Mesenchymal stem cell (in vitro differentiated cells and primary cell): ENCODE data around the gene USH2A.

Experiments
- DNase-seq: peaks from one replicate; pipeline ENCODE4 v3.0.0-alpha.2; 2013
- H2AFZ ChIP-seq: one replicate; pipeline ENCODE4 v1.6.1; 2013; ENCODE audit warnings: low read depth, mild to moderate bottlenecking, control low read depth, inconsistent platforms, low read length, moderate library complexity
- H2AK5ac ChIP-seq: 2 replicates; pipeline ENCODE4 v1.6.1; 2013; ENCODE audit warnings: low read length, moderate library complexity, mild to moderate bottlenecking, inconsistent platforms; ENCODE audit not compliant: severe bottlenecking
- H2BK120ac ChIP-seq: one replicate; pipeline ENCODE4 v1.6.1; 2013; ENCODE audit warnings: low read depth, mild to moderate bottlenecking, inconsistent platforms, low read length, moderate library complexity
- H2BK12ac ChIP-seq, 2 experiments: one replicate each; pipeline ENCODE4 v1.6.1; 2013; ENCODE audit warnings: inconsistent platforms in 2 of 2, low read length in 2 of 2, mild to moderate bottlenecking in 2 of 2, moderate library complexity in 2 of 2, control low read depth in 1 of 2
- H2BK15ac ChIP-seq: one replicate; pipeline ENCODE4 v1.6.1; 2013; ENCODE audit warnings: mild to moderate bottlenecking, low read depth, inconsistent platforms; ENCODE audit not compliant: poor library complexity, severe bottlenecking
- H2BK5ac ChIP-seq: 2 replicates; pipeline ENCODE4 v1.6.1; 2013; ENCODE audit warnings: low read depth, mild to moderate bottlenecking, low read length, control low read depth, inconsistent platforms; ENCODE audit not compliant: poor library complexity, severe bottlenecking
- H3K14ac ChIP-seq, 2 experiments: one replicate each; pipeline ENCODE4 v1.6.1; 2013; ENCODE audit warnings: inconsistent platforms in 2 of 2, low read length in 2 of 2, control low read depth in 1 of 2, mild to moderate bottlenecking in 1 of 2, moderate library complexity in 1 of 2
- H3K18ac ChIP-seq, 2 experiments: one replicate each; pipeline ENCODE4 v1.6.1; 2013; ENCODE audit warnings: inconsistent platforms in 2 of 2, low read length in 2 of 2, control low read depth in 1 of 2, low read depth in 1 of 2, mild to moderate bottlenecking in 1 of 2
- H3K23ac ChIP-seq, 2 experiments: one replicate each; pipeline ENCODE4 v1.6.1; 2013; ENCODE audit warnings: inconsistent platforms in 2 of 2, low read length in 2 of 2, mild to moderate bottlenecking in 2 of 2, moderate library complexity in 2 of 2, control low read depth in 1 of 2
- H3K27ac ChIP-seq: 2 replicates; pipeline ENCODE4 v1.5.1; 2013; ENCODE audit warnings: mild to moderate bottlenecking, moderate library complexity, low read length, control low read depth, inconsistent platforms; ENCODE audit not compliant: poor library complexity, severe bottlenecking
- H3K27me3 ChIP-seq, 2 experiments: 2 replicates each; pipeline versions ENCODE4 v1.6.1 to v1.7.0; 2013; ENCODE audit warnings: low read length in 2 of 2, mild to moderate bottlenecking in 2 of 2, moderate library complexity in 2 of 2, control low read depth in 1 of 2, inconsistent platforms in 1 of 2; ENCODE audit not compliant: control insufficient read depth in 1 of 2, insufficient read depth in 1 of 2
- H3K36me3 ChIP-seq, 2 experiments: 2 replicates each; pipeline versions ENCODE4 v1.6.1 to v1.7.0; 2013; ENCODE audit warnings: low read length in 2 of 2, control low read depth in 1 of 2, inconsistent platforms in 1 of 2, low read depth in 1 of 2, mild to moderate bottlenecking in 1 of 2; ENCODE audit not compliant: insufficient read depth in 2 of 2, control insufficient read depth in 1 of 2
- H3K4ac ChIP-seq, 2 experiments: one replicate each; pipeline ENCODE4 v1.6.1; 2013; ENCODE audit warnings: inconsistent platforms in 2 of 2, low read length in 2 of 2, mild to moderate bottlenecking in 2 of 2, moderate library complexity in 2 of 2, control low read depth in 1 of 2, low read depth in 1 of 2
- H3K4me1 ChIP-seq: 2 replicates; pipeline ENCODE4 v1.6.1; 2013; ENCODE audit warnings: low read depth, low read length, control low read depth; ENCODE audit not compliant: control insufficient read depth, insufficient read depth
- H3K4me2 ChIP-seq: 2 replicates; pipeline ENCODE4 v1.6.1; 2013; ENCODE audit warnings: low read length, mild to moderate bottlenecking, inconsistent platforms; ENCODE audit not compliant: poor library complexity, severe bottlenecking
- H3K4me3 ChIP-seq, 2 experiments: 2 replicates each; pipeline versions ENCODE4 v1.5.1 to v1.7.0; 2013; ENCODE audit warnings: low read length in 2 of 2, mild to moderate bottlenecking in 2 of 2, control low read depth in 1 of 2, low read depth in 1 of 2; ENCODE audit not compliant: insufficient read depth in 1 of 2
- H3K79me1 ChIP-seq: replicated peaks from 2 replicates; pipeline ENCODE4 v1.6.1; 2013; ENCODE audit warnings: mild to moderate bottlenecking, control low read depth, low read length, inconsistent platforms; ENCODE audit not compliant: poor library complexity, severe bottlenecking
- H3K9ac ChIP-seq: 2 replicates; pipeline ENCODE4 v1.7.0; 2013; ENCODE audit warnings: mild to moderate bottlenecking, low read length, moderate library complexity
- H3K9me3 ChIP-seq: 2 replicates; pipeline ENCODE4 v1.7.0; 2013; ENCODE audit warnings: mild to moderate bottlenecking, low read length; ENCODE audit not compliant: control insufficient read depth
- H4K8ac ChIP-seq: one replicate; pipeline ENCODE4 v1.6.1; 2013; ENCODE audit warnings: inconsistent platforms, mild to moderate bottlenecking, low read length, moderate library complexity
- H4K91ac ChIP-seq: one replicate; pipeline ENCODE4 v1.6.1; 2013; ENCODE audit warnings: mild to moderate bottlenecking, low read length, inconsistent platforms
- WGBS: methylation state at CpG from one replicate; pipeline ENCODE4 v1.1.7; 2013; ENCODE audit warnings: mixed read lengths; 5-methylcytosine and 5-hydroxymethylcytosine counted together

Gene USH2A

GRCh38 chr1:215895893-215896292 lies 527.4 kb downstream of the USH2A start:
- no peak overlapping the region for H3K27ac ChIP-seq
- WGBS, result no CpG with 5 or more reads among the region's 3 CpGs
- DNase-seq, result no peak

GRCh38 chr1:215895276-215895675 lies 528.0 kb downstream of the USH2A start:
- Histone ChIP-seq H4K91ac (no peak overlapping the region), H3K14ac (no peak overlapping the region), H3K36me3 (no peaks in the 10 kb centered on the region), H2BK12ac (no peak overlapping the region), H3K4me3 (no peak overlapping the region), H3K4me1 (no peaks in the 10 kb centered on the region), H3K27ac (no peak overlapping the region), H4K8ac (no peak overlapping the region), H3K4me2 (no peak overlapping the region), H3K4ac (no peak overlapping the region), H2BK15ac (no peak overlapping the region), H3K23ac (no peak overlapping the region), H3K18ac (no peak overlapping the region), H2AFZ (no peak overlapping the region), H3K27me3 (no peaks in the 10 kb centered on the region), H3K79me1 (no peaks in the 10 kb centered on the region), H3K9me3 (no peaks in the 10 kb centered on the region), H2BK120ac (no peak overlapping the region), H2AK5ac (no peak overlapping the region), H2BK5ac (no peak overlapping the region), H3K9ac (no peak overlapping the region)
- no peak for DNase-seq
- WGBS, result 67% methylated on average over 2 of the region's 2 CpGs

More at GRCh38 chr1:215895893-215896292, 527.4 kb downstream of the USH2A start:
- no peak overlapping the region for H3K9ac ChIP-seq
- H3K27me3 ChIP-seq, result no peaks in the 10 kb centered on the region
- no peaks in the 10 kb centered on the region for H3K36me3 ChIP-seq
- no peak overlapping the region for H2BK15ac ChIP-seq
- no peak overlapping the region for H2BK120ac ChIP-seq
- no peak overlapping the region for H2AK5ac ChIP-seq
- no peak overlapping the region for H2BK5ac ChIP-seq
- no peak overlapping the region for H3K4me3 ChIP-seq
- no peak overlapping the region for H3K18ac ChIP-seq
- H3K14ac ChIP-seq, result no peak overlapping the region
- no peaks in the 10 kb centered on the region for H3K9me3 ChIP-seq
- no peak overlapping the region for H2BK12ac ChIP-seq
- no peak overlapping the region for H3K4me2 ChIP-seq
- H3K4me1 ChIP-seq, result no peaks in the 10 kb centered on the region
- H2AFZ ChIP-seq, result no peak overlapping the region
- H3K4ac ChIP-seq, result no peak overlapping the region
- H4K8ac ChIP-seq, result no peak overlapping the region
- H4K91ac ChIP-seq, result no peak overlapping the region
- no peak overlapping the region for H3K23ac ChIP-seq
- no peaks in the 10 kb centered on the region for H3K79me1 ChIP-seq

- Histone ChIP-seq H3K79me1 (no peaks in the 10 kb centered on the region), H3K27ac (no peak overlapping the region), H2BK12ac (no peak overlapping the region), H3K27me3 (no peaks in the 10 kb centered on the region), H2AFZ (no peak overlapping the region), H4K91ac (no peak overlapping the region), H2BK120ac (no peak overlapping the region), H3K9ac (no peak overlapping the region), H3K23ac (no peak overlapping the region), H2BK5ac (no peak overlapping the region), H3K18ac (no peak overlapping the region), H2AK5ac (no peak overlapping the region), H3K4me1 (no peaks in the 10 kb centered on the region), H3K4me3 (no peak overlapping the region), H3K14ac (no peak overlapping the region), H3K36me3 (no peaks in the 10 kb centered on the region), H2BK15ac (no peak overlapping the region), H3K4me2 (no peak overlapping the region), H4K8ac (no peak overlapping the region), H3K4ac (no peak overlapping the region), H3K9me3 (no peaks in the 10 kb centered on the region)
- whole genome bisulfite sequencing, result 91% methylated on average over 2 of the region's 4 CpGs
- DNase-seq, result no peak
Observed at GRCh38 chr1:215894617-215895016, 528.6 kb downstream of the USH2A start.

- H2BK5ac ChIP-seq, result no peak overlapping the region
- no peak for DNase-seq
- H4K8ac ChIP-seq, result no peak overlapping the region
- no peak overlapping the region for H3K18ac ChIP-seq
- no peak overlapping the region for H2AFZ ChIP-seq
- H4K91ac ChIP-seq, result no peak overlapping the region
- H3K4me3 ChIP-seq, result peak overlapping the region in 1 of 2 experiments; percentile 64
- H3K4ac ChIP-seq, result no peak overlapping the region
- peak overlapping the region; percentile 55 for H3K9ac ChIP-seq
- H3K79me1 ChIP-seq, result no peaks in the 10 kb centered on the region
- H3K27me3 ChIP-seq, result no peaks in the 10 kb centered on the region
- H3K36me3 ChIP-seq, result no peaks in the 10 kb centered on the region
- H3K9me3 ChIP-seq, result no peaks in the 10 kb centered on the region
- no peak overlapping the region for H2BK120ac ChIP-seq
- H3K23ac ChIP-seq, result no peak overlapping the region
- H2BK12ac ChIP-seq, result no peak overlapping the region
- H3K27ac ChIP-seq, result no peak overlapping the region
- no peaks in the 10 kb centered on the region for H3K4me1 ChIP-seq
- no peak overlapping the region for H2AK5ac ChIP-seq
- no peak overlapping the region for H3K14ac ChIP-seq
- H2BK15ac ChIP-seq, result no peak overlapping the region
- H3K4me2 ChIP-seq, result no peak overlapping the region
- 72% methylated on average over 5 of the region's 7 CpGs for WGBS
Observed at GRCh38 chr1:215891266-215892057, 531.8 kb downstream of the USH2A start.
